DOHH2 (cell line): ENCODE results near the gene ZNF157.

Experiments
- H3F3A ChIP-seq: fragments of 200-600 bp; sonication (generic), shearing (Covaris generic); 2 replicates; pipeline ENCODE4 v1.6.0; 2016; ENCODE audit warnings: antibody characterized with exemption, mild to moderate bottlenecking; ENCODE audit not compliant: control insufficient read depth, insufficient read depth
- H3K27ac ChIP-seq: fragments of 200-600 bp; sonication (generic); 2 replicates; pipeline ENCODE4 v1.5.1; 2014; ENCODE audit warnings: low read depth, mild to moderate bottlenecking, low read length, moderate library complexity
- H3K27me3 ChIP-seq: fragments of 200-600 bp; sonication (generic); 2 replicates; pipeline ENCODE4 v1.6.1; 2014; ENCODE audit warnings: mild to moderate bottlenecking, low read length, mixed read lengths; ENCODE audit not compliant: control insufficient read depth
- H3K36me3 ChIP-seq: fragments of 200-600 bp; sonication (generic); 2 replicates; pipeline ENCODE4 v1.6.1; 2014; ENCODE audit warnings: mild to moderate bottlenecking, low read length, moderate library complexity, mixed read lengths; ENCODE audit not compliant: control insufficient read depth
- H3K4me1 ChIP-seq: fragments of 200-600 bp; sonication (generic); 2 replicates; pipeline ENCODE4 v1.6.1; 2014; ENCODE audit warnings: mild to moderate bottlenecking, low read length, mixed read lengths; ENCODE audit not compliant: control insufficient read depth
- H3K4me2 ChIP-seq: fragments of 200-600 bp; sonication (generic); 2 replicates; pipeline ENCODE4 v1.6.0; 2014; ENCODE audit warnings: mild to moderate bottlenecking, low read length, moderate library complexity
- H3K4me3 ChIP-seq: fragments of 200-600 bp; sonication (generic); 2 replicates; pipeline ENCODE4 v1.5.1; 2014; ENCODE audit warnings: mild to moderate bottlenecking, low read length, mixed read lengths
- H3K79me2 ChIP-seq: fragments of 200-600 bp; sonication (generic); 2 replicates; pipeline ENCODE4 v1.6.1; 2014; ENCODE audit warnings: mild to moderate bottlenecking, low read length, mixed read lengths; ENCODE audit not compliant: control insufficient read depth
- H3K9me2 ChIP-seq: fragments of 200-600 bp; sonication (generic); replicated peaks from 2 replicates; pipeline ENCODE4 v1.6.1; 2014; ENCODE audit warnings: mild to moderate bottlenecking, low read length, mixed read lengths; ENCODE audit not compliant: control insufficient read depth
- H3K9me3 ChIP-seq: fragments of 200-600 bp; sonication (generic); 2 replicates; pipeline ENCODE4 v1.6.1; 2014; ENCODE audit warnings: antibody characterized with exemption, low read length, mixed read lengths; ENCODE audit not compliant: control insufficient read depth, insufficient read depth
- H4K20me1 ChIP-seq: fragments of 200-600 bp; sonication (generic); 2 replicates; pipeline ENCODE4 v1.6.0; 2014; ENCODE audit warnings: low read depth, mild to moderate bottlenecking, antibody characterized with exemption, low read length, moderate library complexity; ENCODE audit not compliant: control insufficient read depth, insufficient read depth
- EZH2phosphoT487 ChIP-seq: fragments of 200-600 bp; sonication (generic); IDR thresholded peaks from 2 replicates; pipeline ENCODE4 v1.6.1; 2017; ENCODE audit warnings: borderline replicate concordance, mild to moderate bottlenecking, antibody characterized with exemption, low read length, moderate library complexity, mixed read lengths
- TF ChIP-seq, protein P1 (sequence below): fragments of 200-600 bp; sonication (generic); IDR thresholded peaks from one replicate; pipeline ENCODE4 v1.5.1; 2014; ENCODE audit warnings: antibody characterized with exemption, mild to moderate bottlenecking, low read depth, low read length; ENCODE audit not compliant: poor library complexity, severe bottlenecking

The ZNF157 gene

DNA sequence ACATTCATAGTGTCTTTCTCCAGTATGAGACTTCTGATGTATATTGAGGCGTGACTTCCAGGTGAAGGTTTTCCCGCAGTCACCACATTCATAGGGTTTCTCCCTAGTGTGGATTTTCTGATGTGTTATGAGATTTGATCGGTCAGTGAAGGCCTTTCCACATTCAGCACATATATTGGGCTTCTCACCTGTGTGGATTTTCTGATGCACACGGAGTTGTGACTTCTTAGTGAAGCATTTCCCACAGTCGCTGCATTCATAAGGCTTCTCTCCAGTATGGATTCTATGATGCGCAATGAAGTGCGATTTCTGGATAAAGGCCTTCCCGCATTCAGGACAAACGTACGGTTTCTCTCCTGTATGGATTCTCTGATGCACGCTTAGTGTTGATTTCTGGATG lies 77.2 kb downstream of the ZNF157 start:
- Histone ChIP-seq H3K4me1 (no peaks in the 10 kb centered on the region), H3K27me3 (no peaks in the 10 kb centered on the region), H3K27ac (no peak overlapping the region), H3K4me3 (no peak overlapping the region), H3K79me2 (no peaks in the 10 kb centered on the region), H3K9me2 (no peaks in the 10 kb centered on the region), H3K36me3 (peaks cover 40% of the 10 kb centered on the region), H3K4me2 (no peak overlapping the region), H3K9me3 (peaks cover 25% of the 10 kb centered on the region; the same call in 1 of the 2 replicates), H3F3A (no peaks in the 10 kb centered on the region), H4K20me1 (no peaks in the 10 kb centered on the region)
- TF ChIP-seq, protein P1, sequence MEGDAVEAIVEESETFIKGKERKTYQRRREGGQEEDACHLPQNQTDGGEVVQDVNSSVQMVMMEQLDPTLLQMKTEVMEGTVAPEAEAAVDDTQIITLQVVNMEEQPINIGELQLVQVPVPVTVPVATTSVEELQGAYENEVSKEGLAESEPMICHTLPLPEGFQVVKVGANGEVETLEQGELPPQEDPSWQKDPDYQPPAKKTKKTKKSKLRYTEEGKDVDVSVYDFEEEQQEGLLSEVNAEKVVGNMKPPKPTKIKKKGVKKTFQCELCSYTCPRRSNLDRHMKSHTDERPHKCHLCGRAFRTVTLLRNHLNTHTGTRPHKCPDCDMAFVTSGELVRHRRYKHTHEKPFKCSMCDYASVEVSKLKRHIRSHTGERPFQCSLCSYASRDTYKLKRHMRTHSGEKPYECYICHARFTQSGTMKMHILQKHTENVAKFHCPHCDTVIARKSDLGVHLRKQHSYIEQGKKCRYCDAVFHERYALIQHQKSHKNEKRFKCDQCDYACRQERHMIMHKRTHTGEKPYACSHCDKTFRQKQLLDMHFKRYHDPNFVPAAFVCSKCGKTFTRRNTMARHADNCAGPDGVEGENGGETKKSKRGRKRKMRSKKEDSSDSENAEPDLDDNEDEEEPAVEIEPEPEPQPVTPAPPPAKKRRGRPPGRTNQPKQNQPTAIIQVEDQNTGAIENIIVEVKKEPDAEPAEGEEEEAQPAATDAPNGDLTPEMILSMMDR: no peak
- TF ChIP-seq EZH2phosphoT487: no peak

DNA sequence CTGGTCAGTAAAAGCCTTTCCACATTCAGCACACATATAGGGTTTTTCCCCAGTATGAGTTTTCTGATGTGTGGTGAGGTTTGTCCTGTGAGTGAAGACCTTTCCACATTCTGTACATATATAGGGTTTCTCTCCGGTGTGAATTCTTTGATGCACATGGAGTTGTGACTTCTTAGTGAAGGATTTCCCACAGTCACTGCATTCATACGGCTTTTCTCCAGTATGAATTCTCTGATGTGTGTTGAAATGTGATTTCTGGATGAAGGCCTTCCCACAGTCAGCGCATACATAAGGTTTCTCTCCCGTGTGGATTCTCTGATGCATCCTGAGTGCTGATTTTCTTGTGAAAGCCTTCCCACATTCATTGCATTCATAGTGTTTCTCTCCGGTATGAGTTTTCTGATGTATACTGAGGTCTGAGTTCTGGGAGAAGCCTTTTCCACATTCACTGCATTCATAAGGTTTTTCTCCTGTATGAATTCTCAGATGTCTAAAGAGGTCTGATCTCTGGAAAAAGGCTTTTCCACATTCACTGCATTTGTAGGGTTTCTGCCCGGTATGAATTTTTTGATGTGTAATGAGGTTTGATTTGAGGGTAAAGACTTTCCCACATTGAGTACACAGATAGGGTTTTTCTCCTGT lies 77.9 kb downstream of the ZNF157 start:
- Histone ChIP-seq H3K9me3 (peaks cover 25% of the 10 kb centered on the region; the same call in 1 of the 2 replicates), H3K4me3 (no peak overlapping the region), H3K4me2 (no peak overlapping the region), H3K9me2 (no peaks in the 10 kb centered on the region), H3F3A (no peaks in the 10 kb centered on the region), H3K4me1 (no peaks in the 10 kb centered on the region), H3K36me3 (peaks cover 42% of the 10 kb centered on the region), H3K79me2 (no peaks in the 10 kb centered on the region), H3K27me3 (no peaks in the 10 kb centered on the region), H3K27ac (no peak overlapping the region), H4K20me1 (no peaks in the 10 kb centered on the region)
- TF ChIP-seq EZH2phosphoT487: no peak
- TF ChIP-seq, protein P1: no peak

DNA sequence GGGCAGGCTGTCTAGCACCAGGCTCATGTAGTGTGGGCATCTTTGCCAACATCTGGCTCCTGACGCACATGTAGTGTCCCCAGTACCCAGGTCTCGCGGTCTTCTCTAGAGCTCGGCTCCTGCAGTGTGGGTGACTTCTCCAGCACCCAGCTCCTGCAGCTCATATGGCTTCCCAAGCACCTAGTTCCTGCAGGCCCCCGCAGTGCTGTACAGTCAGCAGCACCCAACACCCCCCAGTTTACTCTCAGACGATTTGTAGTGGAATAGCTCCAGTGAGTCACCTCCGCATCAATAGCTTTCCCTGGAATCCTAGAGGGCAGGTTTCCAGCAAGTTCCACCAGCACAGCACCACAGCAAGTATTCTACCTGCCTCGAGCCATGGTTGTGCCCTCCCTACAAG lies 81.7 kb downstream of the ZNF157 start:
- Histone ChIP-seq H3K36me3 (peaks cover 63% of the 10 kb centered on the region), H3K79me2 (no peaks in the 10 kb centered on the region), H3K9me3 (peaks cover 25% of the 10 kb centered on the region; the same call in 1 of the 2 replicates), H4K20me1 (no peaks in the 10 kb centered on the region), H3K27ac (no peak overlapping the region), H3K9me2 (no peaks in the 10 kb centered on the region), H3F3A (no peaks in the 10 kb centered on the region), H3K4me1 (no peaks in the 10 kb centered on the region), H3K4me3 (no peak overlapping the region), H3K4me2 (no peak overlapping the region), H3K27me3 (no peaks in the 10 kb centered on the region)
- TF ChIP-seq, protein P1: no peak
- no peak for TF ChIP-seq EZH2phosphoT487

DNA sequence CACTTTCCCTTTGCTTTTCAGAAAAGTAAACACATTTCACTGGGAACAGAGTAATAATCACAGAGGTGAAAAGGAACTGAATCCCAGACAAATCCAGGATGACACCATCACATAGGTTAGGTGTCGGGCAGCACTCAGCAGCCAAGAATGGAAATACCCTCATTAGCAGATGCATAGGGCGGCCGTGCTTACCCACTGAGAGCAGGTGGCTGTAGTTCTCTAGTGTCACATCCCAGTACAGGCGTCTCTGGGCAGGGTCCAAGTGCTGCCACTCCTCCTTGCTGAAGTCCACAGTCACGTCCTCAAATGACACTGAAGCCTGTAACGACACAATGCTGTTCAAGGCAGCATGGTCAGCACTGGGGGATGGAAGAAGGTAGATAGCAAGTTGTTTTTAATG lies 85.7 kb downstream of the ZNF157 start:
- TF ChIP-seq, protein P1: no peak
- no peak for TF ChIP-seq EZH2phosphoT487
- H3K4me1 ChIP-seq: no peaks in the 10 kb centered on the region
- H3K27me3 ChIP-seq: no peaks in the 10 kb centered on the region
- H4K20me1 ChIP-seq: no peaks in the 10 kb centered on the region
- H3K4me2 ChIP-seq: no peak overlapping the region
- no peaks in the 10 kb centered on the region for H3K9me3 ChIP-seq
- no peak overlapping the region for H3K27ac ChIP-seq
- H3K36me3 ChIP-seq: peaks cover 29% of the 10 kb centered on the region
- no peaks in the 10 kb centered on the region for H3K79me2 ChIP-seq
- H3F3A ChIP-seq: no peaks in the 10 kb centered on the region
- no peaks in the 10 kb centered on the region for H3K9me2 ChIP-seq
- H3K4me3 ChIP-seq: no peak overlapping the region
